ENCODE results near the gene KCTD3. TPM values are rescaled to one million over a fixed set of nuclear protein-coding genes. Genes with fewer than 3 reads are reported as not detected.

Gene KCTD3
- polyA plus RNA-seq, 1 donor, result 91.3 TPM

DNA sequence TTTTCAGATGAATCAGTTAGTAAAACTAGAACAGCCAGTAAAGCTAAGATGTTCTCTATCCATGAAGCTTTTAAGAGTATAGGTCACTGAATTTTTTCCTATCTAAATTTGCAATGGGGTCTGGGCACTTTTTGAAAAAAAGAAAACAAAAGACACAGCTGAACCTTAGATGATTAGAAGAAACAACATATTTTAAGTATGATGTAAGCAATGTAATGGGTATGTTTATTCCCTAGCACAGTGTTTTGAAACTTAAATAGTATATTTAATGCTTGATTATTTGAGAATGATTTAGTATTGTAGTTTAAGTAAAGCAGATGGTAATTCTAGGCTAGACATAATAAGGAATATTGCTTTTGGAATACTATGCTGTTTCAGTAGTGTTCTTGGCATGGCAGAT is 36.2 kb downstream of the KCTD3 start:
- DNase-seq, result no peak

GRCh38 chr1:215605011-215605621 is 38.0 kb downstream of the KCTD3 start:
- DNase-seq, result no peak

DNA sequence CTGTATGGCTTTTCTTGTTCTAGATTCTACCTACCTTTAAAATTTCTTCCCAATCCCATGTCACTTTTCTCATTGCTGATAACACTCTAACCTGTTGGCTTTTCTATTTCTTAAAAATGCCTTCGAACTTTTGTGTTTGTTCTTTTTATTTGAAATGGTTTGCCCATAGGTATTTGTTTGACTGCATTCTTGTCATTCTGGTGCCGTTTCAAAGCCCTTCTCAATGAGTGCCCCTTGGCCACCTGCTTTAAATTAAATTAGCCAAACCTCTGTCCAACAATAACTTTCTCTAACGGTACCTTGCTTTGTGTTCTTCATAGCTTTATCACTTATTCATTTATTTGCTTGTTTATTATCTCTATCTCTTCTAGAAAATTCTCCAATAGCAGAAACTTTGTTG is 38.9 kb downstream of the KCTD3 start:
- no peak for DNase-seq

GRCh38 chr1:215606564-215607168 is 39.6 kb downstream of the KCTD3 start:
- no peak for DNase-seq

- no peak for DNase-seq
Measured at GRCh38 chr1:215607412-215607811, 40.3 kb downstream of the KCTD3 start.

DNA sequence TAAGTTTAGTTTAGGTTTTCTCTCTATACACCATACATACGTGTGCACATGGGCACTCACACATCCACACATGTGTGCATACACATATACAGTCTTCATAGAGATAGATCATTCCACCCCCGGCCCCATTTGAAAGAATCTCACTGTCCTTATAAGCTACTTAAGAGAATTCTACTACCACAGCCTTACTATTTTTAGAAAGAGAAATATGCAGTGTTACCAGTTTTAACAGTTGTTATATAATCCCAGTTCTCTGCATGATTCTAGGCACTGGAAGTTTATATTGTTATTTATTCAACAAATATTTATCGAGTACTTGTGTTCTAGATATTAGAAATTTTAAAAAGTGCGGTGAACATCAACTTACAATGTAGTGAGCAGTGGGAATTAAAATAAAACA is 41.5 kb downstream of the KCTD3 start:
- DNase-seq, result no peak

DNA sequence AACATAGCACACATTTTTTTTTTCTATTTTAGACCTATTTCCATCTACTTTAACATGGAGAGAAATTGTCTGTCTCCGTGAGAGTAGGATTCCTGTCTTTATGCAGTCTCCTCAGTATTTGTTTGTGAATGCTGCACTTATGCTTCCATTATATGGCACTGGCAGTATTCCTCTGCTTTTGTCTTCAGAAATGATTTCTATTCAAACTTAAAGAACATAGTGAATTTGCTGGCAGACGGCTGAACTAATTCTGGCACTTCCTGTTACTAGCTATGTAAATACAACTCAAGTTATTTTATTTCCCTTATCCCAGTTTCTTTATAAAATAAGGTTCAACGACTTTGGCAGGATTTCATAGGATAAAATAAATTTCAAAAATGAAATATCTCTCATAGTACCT is 45.3 kb downstream of the KCTD3 start:
- DNase-seq, result no peak

- no peak for DNase-seq
Measured at GRCh38 chr1:215617979-215618378, 50.9 kb downstream of the KCTD3 start.

GRCh38 chr1:215623162-215623561 is 56.1 kb downstream of the KCTD3 start:
- no peak for DNase-seq

GRCh38 chr1:215625949-215626348 is 58.8 kb downstream of the KCTD3 start:
- DNase-seq, result no peak

- DNase-seq, result no peak
Measured at GRCh38 chr1:215631040-215631439, 63.9 kb downstream of the KCTD3 start.

GRCh38 chr1:215631489-215631888 is 64.4 kb downstream of the KCTD3 start:
- no peak for DNase-seq

DNA sequence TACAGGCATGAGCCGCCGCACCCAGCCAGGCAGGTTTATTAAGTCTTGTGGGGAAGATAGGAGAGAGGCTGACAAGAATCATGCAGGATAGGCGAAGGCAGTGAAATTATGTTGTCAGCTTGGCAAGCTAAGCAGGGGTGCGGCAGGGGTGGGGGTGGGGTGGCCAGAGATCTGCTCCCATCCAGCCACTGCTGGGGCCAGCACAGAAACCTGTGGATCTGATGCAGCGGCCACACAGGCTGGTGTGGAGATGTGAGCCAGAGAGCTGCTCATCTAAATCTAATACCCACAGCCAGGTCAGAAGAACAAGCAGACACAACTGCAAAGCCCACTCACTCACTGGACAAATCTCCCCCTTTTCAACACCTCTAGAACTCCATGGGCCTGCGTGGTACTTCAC is 68.7 kb downstream of the KCTD3 start:
- DNase-seq, result no peak

DNA sequence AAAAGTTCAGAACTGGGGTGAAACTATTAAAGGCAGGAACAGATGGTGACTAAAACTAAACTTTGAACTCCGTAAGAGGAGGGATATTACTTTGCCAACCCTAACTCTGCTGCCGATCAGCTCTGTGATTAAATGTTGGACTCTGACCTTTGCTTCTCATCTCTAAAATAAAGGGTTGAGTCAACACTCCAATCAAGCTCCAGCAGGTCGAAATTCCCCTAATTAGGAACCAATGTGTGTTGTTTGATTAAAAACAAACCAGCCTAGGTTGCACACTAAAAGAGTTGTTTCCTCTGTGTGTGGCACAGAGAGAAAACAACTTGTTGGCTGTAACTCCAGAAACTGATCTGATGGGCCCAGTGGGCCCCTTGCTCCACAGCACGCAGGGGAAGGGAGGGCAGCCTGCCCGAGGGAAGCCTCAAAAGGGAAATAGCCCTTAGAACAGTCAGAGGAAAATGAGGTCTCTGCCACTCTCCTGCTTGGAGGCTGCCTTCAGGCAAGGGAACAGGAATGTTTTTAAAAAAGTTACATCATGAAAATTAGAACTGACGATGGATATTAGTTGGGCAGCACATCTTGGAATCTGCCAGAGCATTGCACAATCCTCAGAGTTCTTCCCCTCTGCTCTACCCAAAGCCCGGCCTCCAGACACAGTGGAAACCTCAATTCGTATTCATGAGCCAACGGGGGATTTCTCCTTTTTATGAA is 69.3 kb downstream of the KCTD3 start:
- DNase-seq, result no peak

DNA sequence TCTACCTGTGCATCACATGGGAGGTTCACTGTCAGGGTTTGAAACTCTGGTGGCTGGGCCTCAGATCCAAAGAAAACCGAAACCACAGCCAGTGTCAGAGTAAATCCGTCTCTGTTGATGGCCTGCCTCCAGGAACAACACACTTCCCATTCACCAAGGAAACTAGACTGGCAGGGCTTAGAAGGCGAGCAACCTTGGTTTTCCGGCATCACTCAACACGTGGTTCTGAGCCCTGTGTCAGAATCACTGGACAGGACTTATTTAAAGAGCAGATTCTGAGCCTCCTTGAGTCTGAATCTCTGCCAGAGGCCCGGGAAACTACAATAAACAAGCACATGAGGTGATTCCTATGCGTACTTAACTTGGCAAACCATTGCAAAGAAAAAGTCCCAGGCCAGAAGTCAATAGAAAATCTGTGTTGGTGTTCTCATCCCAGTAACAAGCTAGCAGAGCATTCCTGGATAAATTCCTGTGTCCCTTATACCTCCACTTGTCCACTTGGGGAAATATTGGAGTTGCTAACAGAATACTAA is 70.0 kb downstream of the KCTD3 start:
- DNase-seq, result no peak

- DNase-seq, result no peak
Measured at GRCh38 chr1:215640429-215641148, 73.5 kb downstream of the KCTD3 start.

- DNase-seq, result no peak
Measured at GRCh38 chr1:215643592-215644321, 76.7 kb downstream of the KCTD3 start.

DNA sequence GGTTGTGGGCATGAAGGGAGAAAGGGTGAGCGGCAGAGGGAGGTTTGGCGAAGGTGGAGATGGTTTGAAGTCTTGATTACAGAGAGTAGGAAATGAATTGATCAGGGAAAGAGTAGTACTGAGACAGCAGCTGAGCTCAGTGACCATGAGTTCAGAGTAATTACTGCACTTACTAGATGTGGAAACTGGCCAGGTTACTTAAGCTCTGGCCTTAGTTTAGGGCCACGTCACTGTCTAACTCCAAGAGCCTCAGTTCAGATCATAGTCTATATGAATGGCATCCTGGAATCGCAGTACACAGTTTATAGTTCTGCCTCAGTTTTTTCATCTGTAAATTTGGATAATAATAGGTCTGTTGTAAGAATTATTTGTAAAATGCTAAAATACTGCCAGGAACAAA is 78.1 kb downstream of the KCTD3 start:
- no peak for DNase-seq

- no peak for DNase-seq
Measured at GRCh38 chr1:215645861-215646260, 78.8 kb downstream of the KCTD3 start.

GRCh38 chr1:215647738-215648137 is 80.6 kb downstream of the KCTD3 start:
- no peak for DNase-seq

- DNase-seq, result no peak
Measured at GRCh38 chr1:215648957-215649356, 81.9 kb downstream of the KCTD3 start.

Measured in left kidney (tissue), 2 donors.